ENCODE results near the gene COQ8B.
"Not testable (repeated sequence)": the region's sequence is repeated elsewhere in the genome, so short reads cannot be mapped to it uniquely, and the experiment has no call there.

The COQ8B gene

DNA sequence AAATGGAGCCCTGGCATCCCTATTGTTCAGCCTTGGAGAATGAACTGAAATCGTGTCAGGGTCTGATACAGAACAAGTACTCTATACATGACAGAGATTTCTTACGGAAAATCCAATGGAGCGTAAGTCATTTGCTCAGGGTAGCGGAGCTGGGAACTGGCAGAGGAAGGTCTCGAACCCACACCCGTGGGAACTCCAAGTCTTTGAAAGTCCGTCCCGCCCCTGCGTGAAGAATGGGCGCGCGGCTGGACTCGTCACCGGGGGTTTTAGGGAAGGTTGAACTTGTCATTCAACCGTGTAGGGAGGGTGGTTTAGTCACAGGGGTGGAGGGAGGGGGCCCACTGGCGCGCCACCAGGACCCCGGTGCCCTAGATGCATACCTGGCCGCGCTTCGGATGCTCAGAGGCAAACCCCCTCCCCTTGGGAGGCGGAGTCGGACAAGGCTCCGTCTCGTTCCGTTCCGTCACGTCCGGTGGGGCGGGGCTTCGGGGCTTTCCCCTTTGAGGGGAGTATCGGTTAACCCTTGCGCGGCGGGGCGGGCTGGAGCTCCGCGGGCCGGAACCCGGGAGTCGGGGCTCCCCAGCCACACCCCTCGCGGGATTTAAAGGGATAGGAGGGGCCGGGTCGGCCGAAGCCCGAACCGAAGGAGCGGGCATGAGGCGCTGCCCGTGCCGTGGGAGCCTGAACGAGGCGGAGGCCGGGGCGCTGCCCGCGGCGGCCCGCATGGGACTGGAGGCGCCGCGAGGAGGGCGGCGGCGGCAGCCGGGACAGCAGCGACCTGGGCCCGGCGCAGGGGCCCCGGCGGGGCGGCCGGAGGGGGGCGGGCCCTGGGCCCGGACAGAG is at the start of gene COQ8B, which contains the start of gene ITPKC:
TSS of gene COQ8B (minus strand) at position 405 of the 843 bp plus-strand sequence. CDS start 2,254 bp downstream, outside the sequence.
TSS of gene ITPKC (plus strand) at position 631 of the 843 bp plus-strand sequence. CDS start at position 655, 24 bp downstream.
- H3K4me1 ChIP-seq (ENCODE audit: control insufficient read depth, low read length) = peaks cover 42% of the 10 kb centered on the region
- H3K79me2 ChIP-seq (ENCODE audit: control insufficient read depth, low read length) = peaks cover 37% of the 10 kb centered on the region
- no peak for TF ChIP-seq EZH2phosphoT487 (IDR thresholded peaks at IDR 0.05; ENCODE audit: borderline replicate concordance, low read length)
- TF ChIP-seq, protein P1, sequence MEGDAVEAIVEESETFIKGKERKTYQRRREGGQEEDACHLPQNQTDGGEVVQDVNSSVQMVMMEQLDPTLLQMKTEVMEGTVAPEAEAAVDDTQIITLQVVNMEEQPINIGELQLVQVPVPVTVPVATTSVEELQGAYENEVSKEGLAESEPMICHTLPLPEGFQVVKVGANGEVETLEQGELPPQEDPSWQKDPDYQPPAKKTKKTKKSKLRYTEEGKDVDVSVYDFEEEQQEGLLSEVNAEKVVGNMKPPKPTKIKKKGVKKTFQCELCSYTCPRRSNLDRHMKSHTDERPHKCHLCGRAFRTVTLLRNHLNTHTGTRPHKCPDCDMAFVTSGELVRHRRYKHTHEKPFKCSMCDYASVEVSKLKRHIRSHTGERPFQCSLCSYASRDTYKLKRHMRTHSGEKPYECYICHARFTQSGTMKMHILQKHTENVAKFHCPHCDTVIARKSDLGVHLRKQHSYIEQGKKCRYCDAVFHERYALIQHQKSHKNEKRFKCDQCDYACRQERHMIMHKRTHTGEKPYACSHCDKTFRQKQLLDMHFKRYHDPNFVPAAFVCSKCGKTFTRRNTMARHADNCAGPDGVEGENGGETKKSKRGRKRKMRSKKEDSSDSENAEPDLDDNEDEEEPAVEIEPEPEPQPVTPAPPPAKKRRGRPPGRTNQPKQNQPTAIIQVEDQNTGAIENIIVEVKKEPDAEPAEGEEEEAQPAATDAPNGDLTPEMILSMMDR (IDR thresholded peaks at IDR 0.05; ENCODE audit: low read depth, low read length, poor library complexity, severe bottlenecking) = peak; percentile 12
- no peaks in the 10 kb centered on the region; the same call in 1 of the 2 replicates for H3F3A ChIP-seq (ENCODE audit: control insufficient read depth, insufficient read depth)
- peaks cover 4% of the 10 kb centered on the region for H3K36me3 ChIP-seq (ENCODE audit: control insufficient read depth, low read length)
- H3K4me2 ChIP-seq (ENCODE audit: low read length) = peak within 1 kb of the TSS; percentile 97
- H3K4me3 ChIP-seq (ENCODE audit: low read length) = peak within 1 kb of the TSS; percentile 78
- peak within 1 kb of the TSS; percentile 57 for H3K27ac ChIP-seq (ENCODE audit: low read depth, low read length)
- H3K27me3 ChIP-seq (ENCODE audit: control insufficient read depth, low read length) = no peaks in the 10 kb centered on the region
- H3K9me3 ChIP-seq (ENCODE audit: control insufficient read depth, insufficient read depth, low read length) = no peaks in the 10 kb centered on the region
- no peaks in the 10 kb centered on the region for H4K20me1 ChIP-seq (ENCODE audit: control insufficient read depth, insufficient read depth, low read depth, low read length)
- H3K9me2 ChIP-seq (replicated peaks; ENCODE audit: control insufficient read depth, low read length) = no peaks in the 10 kb centered on the region

DNA sequence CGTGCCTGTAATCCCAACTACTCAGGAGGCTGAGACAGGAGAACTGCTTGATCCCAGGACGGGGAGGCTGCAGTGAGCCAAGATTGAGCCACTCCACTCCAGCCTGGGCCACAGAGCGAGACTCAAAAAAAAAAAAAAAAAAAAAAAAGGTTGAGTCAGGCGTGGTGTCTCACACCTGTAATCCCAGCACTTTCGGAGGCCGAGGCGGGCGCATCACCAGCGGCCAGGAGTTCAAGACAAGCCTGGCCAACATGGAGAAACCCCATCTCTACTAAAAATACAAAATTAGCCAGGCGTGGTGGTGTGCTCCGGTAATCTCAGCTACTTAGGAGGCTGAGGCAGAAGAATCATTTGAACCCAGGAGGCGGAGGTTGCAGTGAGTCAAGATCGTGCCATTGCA is 49.7 kb upstream of the COQ8B start:
- peaks cover 18% of the 10 kb centered on the region for H3F3A ChIP-seq (ENCODE audit: control insufficient read depth, insufficient read depth)
- H3K4me3 ChIP-seq (ENCODE audit: low read length) = not testable (repeated sequence)

DNA sequence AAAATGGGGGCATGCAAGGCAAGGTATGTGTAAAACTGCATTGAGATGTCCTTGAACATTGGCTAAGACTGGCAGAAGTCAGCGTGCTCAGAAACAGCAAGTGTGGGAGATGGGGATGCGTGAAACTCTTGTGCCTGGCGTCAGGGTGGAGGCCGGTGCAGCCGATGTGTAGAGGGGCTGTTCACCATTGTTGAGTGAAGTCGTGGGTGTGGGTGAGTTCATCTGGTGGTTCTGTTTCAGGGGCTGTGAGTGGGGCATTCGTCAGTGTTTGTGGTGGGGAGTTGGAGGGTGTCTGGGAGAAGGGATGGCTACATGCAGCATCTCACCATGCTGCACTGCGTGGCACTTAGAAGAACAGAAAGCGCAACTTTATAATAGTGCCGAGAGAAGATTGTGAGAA is 47.3 kb upstream of the COQ8B start:
- peaks cover 80% of the 10 kb centered on the region for H3K36me3 ChIP-seq (ENCODE audit: control insufficient read depth, low read length)
- H3K79me2 ChIP-seq (ENCODE audit: control insufficient read depth, low read length) = peaks cover 27% of the 10 kb centered on the region
- H3K4me3 ChIP-seq (ENCODE audit: low read length) = no peak overlapping the region
- H3K9me2 ChIP-seq (replicated peaks; ENCODE audit: control insufficient read depth, low read length) = no peaks in the 10 kb centered on the region
- H3K27me3 ChIP-seq (ENCODE audit: control insufficient read depth, low read length) = no peaks in the 10 kb centered on the region
- no peak overlapping the region for H3K27ac ChIP-seq (ENCODE audit: low read depth, low read length)
- no peaks in the 10 kb centered on the region for H3K4me1 ChIP-seq (ENCODE audit: control insufficient read depth, low read length)
- peaks cover 12% of the 10 kb centered on the region for H3F3A ChIP-seq (ENCODE audit: control insufficient read depth, insufficient read depth)
- H4K20me1 ChIP-seq (ENCODE audit: control insufficient read depth, insufficient read depth, low read depth, low read length) = no peaks in the 10 kb centered on the region; the same call in 1 of the 2 replicates
- H3K4me2 ChIP-seq (ENCODE audit: low read length) = no peak overlapping the region
- H3K9me3 ChIP-seq (ENCODE audit: control insufficient read depth, insufficient read depth, low read length) = no peaks in the 10 kb centered on the region
- TF ChIP-seq EZH2phosphoT487 (IDR thresholded peaks at IDR 0.05; ENCODE audit: borderline replicate concordance, low read length) = no peak
- TF ChIP-seq, protein P1 (IDR thresholded peaks at IDR 0.05; ENCODE audit: low read depth, low read length, poor library complexity, severe bottlenecking) = no peak

More for the DNA sequence above, 49.7 kb upstream of the COQ8B start:
- not testable (repeated sequence) for H4K20me1 ChIP-seq (ENCODE audit: control insufficient read depth, insufficient read depth, low read depth, low read length); H3K27me3 ChIP-seq (ENCODE audit: control insufficient read depth, low read length); H3K4me1 ChIP-seq (ENCODE audit: control insufficient read depth, low read length); H3K9me2 ChIP-seq (replicated peaks; ENCODE audit: control insufficient read depth, low read length); H3K79me2 ChIP-seq (ENCODE audit: control insufficient read depth, low read length); H3K27ac ChIP-seq (ENCODE audit: low read depth, low read length); H3K4me2 ChIP-seq (ENCODE audit: low read length); H3K9me3 ChIP-seq (ENCODE audit: control insufficient read depth, insufficient read depth, low read length)
- peaks cover 60% of the 10 kb centered on the region for H3K36me3 ChIP-seq (ENCODE audit: control insufficient read depth, low read length)

DNA sequence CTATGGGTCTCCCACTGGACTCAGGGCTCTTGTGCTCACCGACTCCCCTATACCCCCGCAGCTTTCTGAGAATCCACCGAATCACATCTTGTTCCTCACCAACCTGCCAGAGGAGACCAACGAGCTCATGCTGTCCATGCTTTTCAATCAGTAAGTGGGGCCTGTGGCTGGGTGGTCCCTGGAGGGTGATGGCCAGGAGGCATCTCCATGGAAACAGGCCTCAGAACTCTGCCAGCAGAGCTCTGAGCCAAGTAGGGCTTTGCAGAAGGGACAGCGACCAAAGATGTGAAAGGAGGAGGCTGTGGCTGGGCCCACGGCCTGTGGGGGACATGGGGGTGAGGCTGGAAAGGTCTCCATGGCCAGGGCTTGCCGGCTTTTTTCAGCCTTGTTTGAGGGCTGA is 46.8 kb upstream of the COQ8B start:
- Histone ChIP-seq H3K79me2 (ENCODE audit: control insufficient read depth, low read length) (peaks cover 29% of the 10 kb centered on the region), H3F3A (ENCODE audit: control insufficient read depth, insufficient read depth) (peaks cover 11% of the 10 kb centered on the region), H4K20me1 (ENCODE audit: control insufficient read depth, insufficient read depth, low read depth, low read length) (no peaks in the 10 kb centered on the region; the same call in 1 of the 2 replicates)

More for the DNA sequence above, 46.8 kb upstream of the COQ8B start:
- Histone ChIP-seq H3K9me3 (ENCODE audit: control insufficient read depth, insufficient read depth, low read length) (no peaks in the 10 kb centered on the region), H3K9me2 (replicated peaks; ENCODE audit: control insufficient read depth, low read length) (no peaks in the 10 kb centered on the region), H3K36me3 (ENCODE audit: control insufficient read depth, low read length) (peaks cover 80% of the 10 kb centered on the region), H3K4me3 (ENCODE audit: low read length) (no peak overlapping the region), H3K27me3 (ENCODE audit: control insufficient read depth, low read length) (no peaks in the 10 kb centered on the region), H3K4me1 (ENCODE audit: control insufficient read depth, low read length) (no peaks in the 10 kb centered on the region), H3K4me2 (ENCODE audit: low read length) (no peak overlapping the region), H3K27ac (ENCODE audit: low read depth, low read length) (no peak overlapping the region)
- TF ChIP-seq EZH2phosphoT487 (IDR thresholded peaks at IDR 0.05; ENCODE audit: borderline replicate concordance, low read length) = no peak
- TF ChIP-seq, protein P1 (IDR thresholded peaks at IDR 0.05; ENCODE audit: low read depth, low read length, poor library complexity, severe bottlenecking) = no peak

All from DOHH2 (cell line).